SU-DHL-6 (cell line): ENCODE results near the gene SMARCAL1.

Experiments
- H2AFZ ChIP-seq: fragments of 200-600 bp; sonication (generic); 2 replicates; pipeline ENCODE4 v1.6.1; 2014; ENCODE audit warnings: low read depth, mild to moderate bottlenecking, moderate library complexity, mixed read lengths, antibody characterized with exemption, low read length; ENCODE audit not compliant: severe bottlenecking
- H3F3A ChIP-seq: fragments of 200-600 bp; shearing (Covaris generic); 2 replicates; pipeline ENCODE4 v1.6.0; 2016; ENCODE audit warnings: antibody characterized with exemption, mild to moderate bottlenecking; ENCODE audit not compliant: insufficient read depth
- H3K27ac ChIP-seq: fragments of 200-600 bp; sonication (generic); 2 replicates; pipeline ENCODE4 v1.5.1; 2016; ENCODE audit warnings: low read depth, mild to moderate bottlenecking, low read length, moderate library complexity, mixed read lengths
- H3K27me3 ChIP-seq: fragments of 200-600 bp; sonication (generic), shearing (Covaris generic); 2 replicates; pipeline ENCODE4 v1.6.0; 2014; ENCODE audit warnings: mild to moderate bottlenecking, low read length
- H3K36me3 ChIP-seq: fragments of 200-600 bp; sonication (generic); 2 replicates; pipeline ENCODE4 v1.6.1; 2014; ENCODE audit warnings: mild to moderate bottlenecking, low read length, mixed read lengths
- H3K4me2 ChIP-seq: fragments of 300-600, 200-600 bp; shearing (Covaris generic), sonication (generic); 2 replicates; pipeline ENCODE4 v1.6.0; 2014; ENCODE audit warnings: low read length, low read depth, mild to moderate bottlenecking; ENCODE audit not compliant: poor library complexity, severe bottlenecking
- H3K4me3 ChIP-seq: fragments of 200-600 bp; sonication (generic); 2 replicates; pipeline ENCODE4 v1.5.1; 2014; ENCODE audit warnings: antibody characterized with exemption, low read length, mild to moderate bottlenecking, mixed read lengths; ENCODE audit not compliant: insufficient read depth, poor library complexity, severe bottlenecking
- H3K79me2 ChIP-seq: fragments of 200-600 bp; sonication (generic); 2 replicates; pipeline ENCODE4 v1.6.1; 2014; ENCODE audit warnings: mild to moderate bottlenecking, low read length, moderate library complexity; ENCODE audit not compliant: insufficient read depth
- H3K9ac ChIP-seq: fragments of 200-600 bp; sonication (generic); 2 replicates; pipeline ENCODE4 v1.7.0; 2014; ENCODE audit warnings: mild to moderate bottlenecking, low read length
- H3K9me2 ChIP-seq: fragments of 200-600 bp; sonication (generic); replicated peaks from 2 replicates; pipeline ENCODE4 v1.6.1; 2014; ENCODE audit warnings: low read length; ENCODE audit not compliant: insufficient read depth
- H3K9me3 ChIP-seq: fragments of 200-600 bp; sonication (generic); 2 replicates; pipeline ENCODE4 v1.6.1; 2014; ENCODE audit warnings: low read length, mixed read lengths; ENCODE audit not compliant: insufficient read depth
- H4K20me1 ChIP-seq: fragments of 200-600 bp; sonication (generic); 2 replicates; pipeline ENCODE4 v1.6.1; 2014; ENCODE audit warnings: low read depth, mild to moderate bottlenecking, antibody characterized with exemption, low read length, moderate library complexity, mixed read lengths
- EZH2phosphoT487 ChIP-seq: fragments of 200-600 bp; sonication (generic), shearing (Covaris generic); conservative IDR thresholded peaks from 2 replicates; pipeline ENCODE4 v1.6.1; 2018; ENCODE audit warnings: mild to moderate bottlenecking, antibody characterized with exemption, low read length, moderate library complexity, mixed read lengths
- TF ChIP-seq, protein P1 (sequence below): fragments of 200-600 bp; sonication (generic); IDR thresholded peaks from one replicate; pipeline ENCODE4 v1.5.1; 2017; ENCODE audit warnings: antibody characterized with exemption, mild to moderate bottlenecking, low read length, moderate library complexity; ENCODE audit not compliant: insufficient read depth, poor library complexity, severe bottlenecking

The SMARCAL1 gene

GRCh38 chr2:216478151-216478550, 65.9 kb downstream of the SMARCAL1 start:
- Histone ChIP-seq H3K9me2 (no peaks in the 10 kb centered on the region), H3K4me2 (no peak overlapping the region), H3K27me3 (no peaks in the 10 kb centered on the region), H3K27ac (no peak overlapping the region), H3K9ac (no peak overlapping the region), H3K9me3 (no peaks in the 10 kb centered on the region), H4K20me1 (no peaks in the 10 kb centered on the region), H2AFZ (no peak overlapping the region), H3K4me3 (no peak overlapping the region), H3F3A (no peaks in the 10 kb centered on the region), H3K79me2 (no peaks in the 10 kb centered on the region), H3K36me3 (no peaks in the 10 kb centered on the region)
- TF ChIP-seq, protein P1, sequence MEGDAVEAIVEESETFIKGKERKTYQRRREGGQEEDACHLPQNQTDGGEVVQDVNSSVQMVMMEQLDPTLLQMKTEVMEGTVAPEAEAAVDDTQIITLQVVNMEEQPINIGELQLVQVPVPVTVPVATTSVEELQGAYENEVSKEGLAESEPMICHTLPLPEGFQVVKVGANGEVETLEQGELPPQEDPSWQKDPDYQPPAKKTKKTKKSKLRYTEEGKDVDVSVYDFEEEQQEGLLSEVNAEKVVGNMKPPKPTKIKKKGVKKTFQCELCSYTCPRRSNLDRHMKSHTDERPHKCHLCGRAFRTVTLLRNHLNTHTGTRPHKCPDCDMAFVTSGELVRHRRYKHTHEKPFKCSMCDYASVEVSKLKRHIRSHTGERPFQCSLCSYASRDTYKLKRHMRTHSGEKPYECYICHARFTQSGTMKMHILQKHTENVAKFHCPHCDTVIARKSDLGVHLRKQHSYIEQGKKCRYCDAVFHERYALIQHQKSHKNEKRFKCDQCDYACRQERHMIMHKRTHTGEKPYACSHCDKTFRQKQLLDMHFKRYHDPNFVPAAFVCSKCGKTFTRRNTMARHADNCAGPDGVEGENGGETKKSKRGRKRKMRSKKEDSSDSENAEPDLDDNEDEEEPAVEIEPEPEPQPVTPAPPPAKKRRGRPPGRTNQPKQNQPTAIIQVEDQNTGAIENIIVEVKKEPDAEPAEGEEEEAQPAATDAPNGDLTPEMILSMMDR: no peak
- no peak for TF ChIP-seq EZH2phosphoT487

DNA sequence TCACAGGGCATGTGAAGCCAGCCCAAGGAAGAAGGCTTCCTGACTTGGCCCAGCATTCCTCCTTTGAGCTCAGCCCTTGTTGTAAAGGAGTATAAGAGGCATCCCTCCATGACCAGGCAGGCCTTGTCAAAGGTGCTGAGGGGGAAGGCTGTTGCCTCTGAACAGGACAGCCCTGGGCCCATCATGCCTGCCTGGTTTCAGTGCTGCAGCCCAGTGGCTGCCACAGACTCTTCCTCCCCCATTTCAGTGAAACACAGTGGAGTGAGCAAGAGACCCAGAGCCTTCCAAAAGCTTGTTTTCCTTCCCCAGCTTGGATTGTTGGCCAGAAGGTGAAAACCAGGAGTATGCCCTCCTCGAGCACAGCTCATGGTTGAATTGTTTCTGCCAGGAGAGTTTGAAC, 66.5 kb downstream of the SMARCAL1 start:
- Histone ChIP-seq H3K9ac (no peak overlapping the region), H2AFZ (no peak overlapping the region), H3K36me3 (no peaks in the 10 kb centered on the region), H3K79me2 (no peaks in the 10 kb centered on the region), H3K27ac (no peak overlapping the region), H3K4me3 (no peak overlapping the region), H3F3A (no peaks in the 10 kb centered on the region), H3K9me3 (no peaks in the 10 kb centered on the region), H3K9me2 (no peaks in the 10 kb centered on the region), H3K4me2 (no peak overlapping the region), H4K20me1 (no peaks in the 10 kb centered on the region), H3K27me3 (no peaks in the 10 kb centered on the region)
- no peak for TF ChIP-seq EZH2phosphoT487
- TF ChIP-seq, protein P1: no peak

GRCh38 chr2:216480221-216480620, 67.9 kb downstream of the SMARCAL1 start:
- Histone ChIP-seq H3K27ac (no peak overlapping the region), H3K36me3 (no peaks in the 10 kb centered on the region), H3K27me3 (no peaks in the 10 kb centered on the region), H3F3A (no peaks in the 10 kb centered on the region), H3K4me3 (no peak overlapping the region), H3K9me3 (no peaks in the 10 kb centered on the region), H3K9me2 (no peaks in the 10 kb centered on the region), H3K9ac (no peak overlapping the region), H4K20me1 (no peaks in the 10 kb centered on the region), H2AFZ (no peak overlapping the region), H3K79me2 (no peaks in the 10 kb centered on the region), H3K4me2 (no peak overlapping the region)
- no peak for TF ChIP-seq EZH2phosphoT487
- TF ChIP-seq, protein P1: no peak

DNA sequence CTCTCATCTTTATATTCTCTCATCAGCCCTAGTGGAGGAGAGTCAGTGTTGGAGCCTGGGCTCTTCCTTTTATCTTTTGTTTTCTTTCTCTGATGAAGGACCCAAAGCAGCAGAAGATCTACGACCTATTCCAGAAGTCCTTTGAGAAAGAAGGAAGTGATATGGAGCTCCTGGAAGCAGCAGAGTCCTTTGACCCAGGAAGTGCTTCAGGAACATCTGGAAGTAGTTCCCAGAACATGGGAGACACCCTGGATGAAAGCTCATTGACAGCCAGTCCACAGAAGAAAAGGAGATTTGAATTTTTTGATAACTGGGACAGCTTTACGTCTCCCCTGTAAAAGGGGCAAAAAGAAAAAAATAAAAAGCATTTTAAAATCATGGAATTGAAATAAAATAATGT, 70.4 kb downstream of the SMARCAL1 start:
- H4K20me1 ChIP-seq: no peaks in the 10 kb centered on the region
- no peak overlapping the region for H3K4me3 ChIP-seq
- H3F3A ChIP-seq: no peaks in the 10 kb centered on the region
- TF ChIP-seq, protein P1: no peak
- TF ChIP-seq EZH2phosphoT487: no peak
- no peak overlapping the region for H3K27ac ChIP-seq
- no peaks in the 10 kb centered on the region for H3K36me3 ChIP-seq
- H3K9ac ChIP-seq: no peak overlapping the region
- H3K4me2 ChIP-seq: no peak overlapping the region
- no peaks in the 10 kb centered on the region for H3K9me2 ChIP-seq
- no peak overlapping the region for H2AFZ ChIP-seq
- H3K9me3 ChIP-seq: no peaks in the 10 kb centered on the region
- no peaks in the 10 kb centered on the region for H3K79me2 ChIP-seq
- no peaks in the 10 kb centered on the region for H3K27me3 ChIP-seq
